Adrenal gland (tissue), 5 donors: ENCODE results near the gene LAMC3.

Experiments used
- CTCF ChIP-seq, 6 experiments: fragments of 450-650 bp in 4 of 6; fragments of 200-600 bp in 2 of 6; sonication (generic) in 1 of 6; IDR thresholded peaks; 1 replicate in 5 of 6; 2 replicates in 1 of 6; pipeline versions ENCODE4 v1.5.1 to v1.8.0; 2016 to 2021; ENCODE audit warnings: antibody characterized with exemption in 6 of 6, mild to moderate bottlenecking in 2 of 6, moderate library complexity in 1 of 6
- POLR2A ChIP-seq, 2 donors: fragments of 450-650 bp; IDR thresholded peaks; one replicate each; pipeline ENCODE4 v1.6.1; 2017; ENCODE audit warnings: antibody characterized with exemption in 2 of 2, mild to moderate bottlenecking in 2 of 2, moderate library complexity in 1 of 2
- donor health status: DM: no; HTN: no; CAD: no.

GRCh38 chr9:131048332-131048731, 39.4 kb downstream of the LAMC3 start:
- no peak for TF ChIP-seq CTCF (IDR thresholded peaks at IDR 0.05)
- TF ChIP-seq POLR2A (IDR thresholded peaks at IDR 0.05) = no peak
